Osteoblast (primary cell): Measurements from ENCODE around the gene MYO1F. TPM values are rescaled to one million over a fixed set of nuclear protein-coding genes. Genes with fewer than 3 reads are reported as not detected.

Experiments used
- DNase-seq: peaks from one replicate; pipeline ENCODE4 v3.0.0; 2011; ENCODE audit warnings: low spot score, mixed read lengths; ENCODE audit not compliant: insufficient read length; ENCODE audit errors: missing footprints
- H2AFZ ChIP-seq: 2 replicates; pipeline ENCODE4 v1.6.0; 2011; ENCODE audit warnings: mild to moderate bottlenecking, low read length
- H3K27ac ChIP-seq: 2 replicates; pipeline ENCODE4 v1.5.1; 2011; ENCODE audit warnings: mild to moderate bottlenecking, low read depth, low read length, moderate library complexity
- H3K27me3 ChIP-seq: 2 replicates; pipeline ENCODE4 v1.6.0; 2012; ENCODE audit warnings: mild to moderate bottlenecking, control low read depth, inconsistent platforms, low read length, moderate library complexity; ENCODE audit not compliant: insufficient read depth
- H3K36me3 ChIP-seq: 2 replicates; pipeline ENCODE4 v1.5.1; 2011; ENCODE audit warnings: mild to moderate bottlenecking, low read length, control low read depth, moderate library complexity; ENCODE audit not compliant: insufficient read depth
- H3K4me1 ChIP-seq: 2 replicates; pipeline ENCODE4 v1.5.1; 2011; ENCODE audit warnings: mild to moderate bottlenecking, low read length, control low read depth, moderate library complexity; ENCODE audit not compliant: insufficient read depth
- H3K4me2 ChIP-seq: 2 replicates; pipeline ENCODE4 v1.6.0; 2011; ENCODE audit warnings: mild to moderate bottlenecking, low read length; ENCODE audit not compliant: insufficient read depth
- H3K4me3 ChIP-seq: fragments of 200-600 bp; sonication (generic); 3 replicates; pipeline ENCODE4 v1.5.1; 2012; ENCODE audit warnings: mild to moderate bottlenecking, low read length, inconsistent platforms; ENCODE audit not compliant: insufficient read depth
- H3K79me2 ChIP-seq: 2 replicates; pipeline ENCODE4 v1.6.0; 2012; ENCODE audit warnings: mild to moderate bottlenecking, low read length, control low read depth, inconsistent platforms; ENCODE audit not compliant: insufficient read depth
- H3K9me3 ChIP-seq: 2 replicates; pipeline ENCODE4 v1.5.1; 2011; ENCODE audit warnings: low read depth, low read length, control low read depth
- H4K20me1 ChIP-seq: 2 replicates; pipeline ENCODE4 v1.6.0; 2012; ENCODE audit warnings: mild to moderate bottlenecking, low read length, control low read depth; ENCODE audit not compliant: insufficient read depth
- total RNA-seq: library from RNA; depleted of rRNA; stranded (reverse); fragments of >200 nt; gene quantifications from 2 replicates; pipeline ENCODE4 v1.2.3, GENCODE V29; 2012
- TF ChIP-seq, protein P1 (sequence below): IDR thresholded peaks from 2 replicates; pipeline ENCODE4 v1.5.1; 2011; ENCODE audit warnings: mild to moderate bottlenecking, low read depth, low read length, moderate library complexity; ENCODE audit errors: extremely low read depth

MYO1F gene
- total RNA-seq, 1 donor = 0.72 TPM

DNA sequence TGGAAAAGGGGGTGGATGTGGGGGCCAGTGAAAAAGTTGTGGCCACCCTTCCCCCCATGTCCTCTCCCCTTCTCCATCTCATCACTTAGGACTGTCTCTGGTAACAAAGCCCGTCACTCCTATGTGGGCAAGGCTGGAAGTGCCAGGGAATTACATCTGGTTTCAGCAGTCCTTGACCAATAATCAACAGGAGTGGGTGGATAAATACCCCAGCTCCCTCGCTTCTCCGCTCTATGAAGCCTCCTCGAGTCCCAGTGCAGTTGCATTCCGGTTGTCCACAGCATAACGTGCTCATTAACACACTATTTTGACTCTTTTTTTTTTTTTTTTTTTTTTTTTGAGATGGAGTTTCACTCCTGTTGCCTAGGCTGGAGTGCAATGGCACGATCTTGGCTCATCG, 31.5 kb downstream of the MYO1F start:
- Histone ChIP-seq H2AFZ (no peak overlapping the region), H3K27ac (no peak overlapping the region), H3K9me3 (no peaks in the 10 kb centered on the region), H3K4me3 (no peak overlapping the region), H3K4me2 (no peak overlapping the region), H3K79me2 (no peaks in the 10 kb centered on the region), H3K4me1 (no peaks in the 10 kb centered on the region), H3K27me3 (no peaks in the 10 kb centered on the region), H3K36me3 (no peaks in the 10 kb centered on the region), H4K20me1 (no peaks in the 10 kb centered on the region)
- TF ChIP-seq, protein P1, sequence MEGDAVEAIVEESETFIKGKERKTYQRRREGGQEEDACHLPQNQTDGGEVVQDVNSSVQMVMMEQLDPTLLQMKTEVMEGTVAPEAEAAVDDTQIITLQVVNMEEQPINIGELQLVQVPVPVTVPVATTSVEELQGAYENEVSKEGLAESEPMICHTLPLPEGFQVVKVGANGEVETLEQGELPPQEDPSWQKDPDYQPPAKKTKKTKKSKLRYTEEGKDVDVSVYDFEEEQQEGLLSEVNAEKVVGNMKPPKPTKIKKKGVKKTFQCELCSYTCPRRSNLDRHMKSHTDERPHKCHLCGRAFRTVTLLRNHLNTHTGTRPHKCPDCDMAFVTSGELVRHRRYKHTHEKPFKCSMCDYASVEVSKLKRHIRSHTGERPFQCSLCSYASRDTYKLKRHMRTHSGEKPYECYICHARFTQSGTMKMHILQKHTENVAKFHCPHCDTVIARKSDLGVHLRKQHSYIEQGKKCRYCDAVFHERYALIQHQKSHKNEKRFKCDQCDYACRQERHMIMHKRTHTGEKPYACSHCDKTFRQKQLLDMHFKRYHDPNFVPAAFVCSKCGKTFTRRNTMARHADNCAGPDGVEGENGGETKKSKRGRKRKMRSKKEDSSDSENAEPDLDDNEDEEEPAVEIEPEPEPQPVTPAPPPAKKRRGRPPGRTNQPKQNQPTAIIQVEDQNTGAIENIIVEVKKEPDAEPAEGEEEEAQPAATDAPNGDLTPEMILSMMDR = no peak
- peak; percentile 10 for DNase-seq

DNA sequence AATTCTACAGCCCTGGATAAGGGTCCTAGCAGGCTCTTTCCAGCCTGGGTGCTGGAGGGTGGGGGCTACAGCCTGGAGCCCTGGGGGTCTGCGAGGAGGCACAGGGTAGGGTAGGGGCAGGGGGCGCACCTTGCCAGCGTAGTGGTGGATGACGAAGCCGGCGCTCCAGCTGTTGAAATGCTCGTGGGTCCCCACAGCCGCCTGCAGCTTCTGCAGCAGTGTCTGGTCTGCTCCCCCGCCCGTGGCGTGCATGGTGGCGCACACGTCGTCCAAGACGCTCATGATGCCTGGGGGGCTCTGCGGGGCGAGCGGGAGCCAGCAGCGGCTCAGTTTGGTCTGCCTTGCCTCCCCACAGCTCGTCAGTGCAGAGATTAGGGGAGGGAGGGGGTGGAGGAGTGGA, 33.1 kb downstream of the MYO1F start:
- Histone ChIP-seq H3K79me2 (no peaks in the 10 kb centered on the region), H4K20me1 (no peaks in the 10 kb centered on the region), H2AFZ (no peak overlapping the region), H3K36me3 (no peaks in the 10 kb centered on the region), H3K4me2 (no peak overlapping the region), H3K4me3 (no peak overlapping the region), H3K4me1 (no peaks in the 10 kb centered on the region), H3K27me3 (no peaks in the 10 kb centered on the region), H3K9me3 (no peaks in the 10 kb centered on the region), H3K27ac (no peak overlapping the region)
- peak; percentile 47 for DNase-seq
- TF ChIP-seq, protein P1 = no peak

DNA sequence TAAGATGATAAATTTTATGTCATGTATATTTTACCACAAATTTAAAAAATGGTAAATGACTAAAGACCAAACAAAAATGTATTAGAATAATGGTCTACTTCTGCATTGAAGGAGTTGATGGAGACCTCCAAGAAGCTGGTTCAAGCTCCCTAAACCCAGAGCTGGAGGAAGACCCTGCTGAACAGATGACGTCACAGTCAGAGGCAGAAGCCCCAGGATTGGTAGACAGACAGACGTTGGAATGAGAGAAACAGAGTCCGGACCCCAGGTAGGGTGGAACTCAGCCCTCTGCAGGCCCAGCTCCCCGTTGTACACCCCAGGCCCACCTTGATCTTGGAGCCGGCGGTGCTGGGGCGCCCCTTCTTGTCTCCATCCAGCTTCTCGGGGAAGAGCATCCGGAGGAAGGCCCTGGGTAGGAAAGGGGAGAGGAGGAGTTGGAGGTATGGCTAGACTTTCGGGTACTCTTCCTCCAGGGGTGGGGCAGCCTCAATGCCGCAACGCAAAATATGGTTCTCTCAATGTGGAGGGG, 37.6 kb downstream of the MYO1F start:
- peak; percentile 27 for DNase-seq
- Histone ChIP-seq H4K20me1 (no peaks in the 10 kb centered on the region), H3K36me3 (no peaks in the 10 kb centered on the region), H2AFZ (no peak overlapping the region), H3K4me1 (no peaks in the 10 kb centered on the region), H3K27me3 (no peaks in the 10 kb centered on the region), H3K4me3 (no peak overlapping the region), H3K4me2 (no peak overlapping the region), H3K9me3 (no peaks in the 10 kb centered on the region), H3K27ac (no peak overlapping the region), H3K79me2 (no peaks in the 10 kb centered on the region)
- TF ChIP-seq, protein P1 = no peak

DNA sequence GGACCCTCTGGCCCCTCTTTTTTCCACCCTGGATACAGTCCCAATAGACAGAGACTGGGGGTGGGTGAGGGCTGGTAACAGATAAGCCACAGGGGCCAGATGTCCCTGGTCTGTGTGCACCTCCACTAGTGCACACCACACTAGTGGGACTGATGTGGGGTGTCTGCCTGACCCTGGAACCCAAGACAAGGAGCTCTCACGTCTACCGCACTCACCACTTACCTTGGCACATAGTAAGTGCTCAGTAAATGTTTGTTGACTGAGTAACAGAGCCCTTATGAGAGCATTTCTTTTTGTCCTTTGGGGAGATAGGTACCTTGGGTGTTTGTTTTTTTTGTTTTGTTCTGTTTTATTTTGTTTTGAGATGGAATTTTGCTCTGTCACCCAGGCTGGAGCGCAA, 40.1 kb downstream of the MYO1F start:
- Histone ChIP-seq H3K79me2 (no peaks in the 10 kb centered on the region), H3K27ac (no peak overlapping the region), H3K4me1 (no peaks in the 10 kb centered on the region), H3K4me3 (no peak overlapping the region), H3K9me3 (no peaks in the 10 kb centered on the region), H3K36me3 (no peaks in the 10 kb centered on the region), H2AFZ (no peak overlapping the region), H3K27me3 (no peaks in the 10 kb centered on the region), H4K20me1 (no peaks in the 10 kb centered on the region), H3K4me2 (no peak overlapping the region)
- DNase-seq = peak; percentile 15
- TF ChIP-seq, protein P1 = no peak
